KBM-7 (cell line): ENCODE results near the gene WDR86.

Experiments
- DNase-seq: peaks from one replicate; pipeline ENCODE4 v3.0.0-alpha.2; 2015
- in situ Hi-C: fragments of 300-500 bp; cut with MboI; formaldehyde crosslinking; loops from 2 replicates; pipeline ENCODE4 v1.14.3; 2020; ENCODE audit warnings: low sequenced_read_pairs, low pct_unique_long_range_greater_than_20kb, mixed read lengths

WDR86 gene

DNA sequence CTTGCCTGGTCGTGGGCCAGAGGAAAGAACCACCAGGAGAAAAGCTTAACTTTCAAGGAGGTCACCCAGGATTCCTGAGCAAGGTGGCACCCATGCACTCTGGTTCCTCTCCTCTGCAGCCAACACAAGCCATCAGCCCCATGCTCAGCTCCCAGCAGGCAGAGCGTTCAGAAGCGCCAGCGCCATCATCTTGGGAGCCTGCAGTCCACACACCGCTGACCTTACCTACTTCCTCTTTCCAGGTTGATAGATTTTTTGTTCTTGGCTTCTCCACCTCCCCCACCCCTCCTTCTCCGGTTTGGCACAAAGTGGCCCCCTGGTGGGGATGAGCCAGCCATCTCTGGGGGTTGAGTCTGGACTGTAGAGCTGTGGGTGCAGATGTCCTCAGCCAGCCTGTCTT, 1.7 kb upstream of the WDR86 start:
- in situ Hi-C loops: no loop called here
- DNase-seq: peak; percentile 94

DNA sequence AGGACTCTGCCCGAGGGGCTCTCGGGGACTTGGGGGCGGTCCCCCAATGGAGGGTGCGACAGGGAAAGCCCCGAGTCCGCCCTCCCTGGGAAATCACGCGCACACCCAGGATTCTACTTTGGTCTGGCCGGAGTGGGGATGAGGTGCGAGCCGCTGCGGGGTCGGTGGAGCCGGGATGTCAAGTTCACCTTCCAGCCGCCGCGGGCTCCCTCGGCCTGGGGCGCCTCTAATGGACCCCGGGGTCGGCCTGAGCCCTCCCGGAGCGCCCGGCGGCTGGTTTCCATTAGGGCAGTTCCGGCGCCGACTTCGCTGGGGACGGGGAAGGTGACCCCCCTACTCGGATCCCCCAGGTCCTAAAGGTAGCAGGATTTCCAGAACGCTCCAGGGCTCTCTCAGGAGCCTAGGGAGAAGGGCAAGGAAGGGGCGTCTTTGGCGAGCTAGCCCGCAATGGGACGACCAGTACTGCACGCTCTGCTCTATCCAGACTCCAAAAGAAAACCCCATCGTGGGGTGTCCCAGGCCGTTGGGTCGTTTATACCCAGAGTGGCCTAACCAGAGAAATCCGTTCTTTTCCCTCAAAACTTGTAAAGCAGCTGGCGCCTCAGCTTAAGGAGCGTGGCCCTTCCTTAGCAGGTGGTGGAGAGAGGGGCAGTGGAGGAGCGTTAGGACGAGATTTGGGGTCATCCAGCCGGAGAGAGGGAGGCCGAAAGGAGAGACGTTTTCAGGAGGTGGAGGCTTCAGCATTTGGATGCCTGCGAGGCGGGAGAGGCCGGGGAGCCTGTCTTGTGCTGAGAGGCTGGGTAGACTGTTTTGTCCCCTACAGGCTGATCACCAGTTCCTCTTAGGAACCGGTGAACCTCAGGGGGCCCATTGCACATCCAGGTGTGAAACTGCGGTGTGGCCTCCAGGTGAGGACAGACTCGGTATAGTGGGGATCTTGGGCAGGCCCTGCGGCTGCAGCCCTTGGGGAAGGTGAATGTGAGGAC, 860 bp upstream of the WDR86 start:
- in situ Hi-C loops: no loop called here
- peak; percentile 53 for DNase-seq

DNA sequence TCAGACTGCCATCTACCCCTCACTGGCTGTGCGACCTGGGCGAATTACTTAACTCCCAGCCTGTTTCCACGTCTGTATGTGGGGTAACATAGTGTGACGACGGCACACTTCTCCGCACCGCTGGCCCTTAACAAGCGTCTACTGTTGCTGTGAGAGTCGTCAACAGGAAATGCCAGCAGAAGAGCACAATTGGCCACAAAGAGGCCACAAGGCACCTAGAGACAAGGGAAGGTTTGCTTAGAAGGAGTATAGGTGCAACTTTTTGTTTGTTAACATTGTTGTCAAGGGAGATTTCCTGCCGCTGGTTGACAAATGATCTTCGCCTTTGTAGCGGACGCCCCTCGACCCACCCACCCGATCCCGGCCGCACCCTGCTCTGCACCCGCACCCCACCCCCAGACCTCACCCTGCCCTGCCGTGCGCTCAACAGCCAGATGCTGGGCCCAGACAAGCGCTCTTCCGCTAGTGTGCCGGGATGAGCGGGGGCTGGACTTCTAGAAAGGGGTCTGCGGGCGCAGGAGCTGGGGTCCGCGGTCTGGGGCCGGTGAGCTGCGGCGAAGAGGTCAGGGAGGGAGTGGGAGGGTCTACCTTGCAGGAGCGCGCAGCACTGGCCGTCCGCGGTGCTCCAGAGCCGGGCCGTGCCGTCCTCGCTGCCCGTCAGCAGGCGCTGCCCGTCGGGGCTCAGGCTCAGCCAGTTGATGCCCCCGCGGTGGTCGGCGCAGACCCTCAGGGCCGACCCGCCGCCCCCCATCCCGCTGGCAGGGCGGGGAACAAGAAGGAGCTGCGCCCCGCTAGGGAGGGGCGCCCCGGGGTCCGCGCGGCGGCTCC, 785 bp downstream of the WDR86 start:
- in situ Hi-C loops: no loop called here
- peak; percentile 67 for DNase-seq

DNA sequence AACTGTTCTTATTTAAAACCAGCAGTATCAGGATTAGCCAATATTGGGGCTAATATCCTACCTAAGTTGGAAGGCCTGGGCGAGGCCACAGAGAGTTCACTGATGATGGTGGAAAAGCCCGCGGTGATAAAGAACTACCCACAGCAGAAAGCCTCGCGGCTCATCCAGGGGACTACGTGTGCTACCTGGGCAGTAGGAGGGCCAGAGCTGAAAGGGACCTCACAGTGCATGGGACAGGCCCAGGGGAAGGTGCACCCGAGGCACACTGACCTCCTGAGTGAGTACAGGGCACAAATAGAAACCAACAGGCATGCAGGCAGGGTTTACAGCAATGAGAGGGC, 1.4 kb downstream of the WDR86 start:
- DNase-seq: no peak
- in situ Hi-C loops: no loop called here

DNA sequence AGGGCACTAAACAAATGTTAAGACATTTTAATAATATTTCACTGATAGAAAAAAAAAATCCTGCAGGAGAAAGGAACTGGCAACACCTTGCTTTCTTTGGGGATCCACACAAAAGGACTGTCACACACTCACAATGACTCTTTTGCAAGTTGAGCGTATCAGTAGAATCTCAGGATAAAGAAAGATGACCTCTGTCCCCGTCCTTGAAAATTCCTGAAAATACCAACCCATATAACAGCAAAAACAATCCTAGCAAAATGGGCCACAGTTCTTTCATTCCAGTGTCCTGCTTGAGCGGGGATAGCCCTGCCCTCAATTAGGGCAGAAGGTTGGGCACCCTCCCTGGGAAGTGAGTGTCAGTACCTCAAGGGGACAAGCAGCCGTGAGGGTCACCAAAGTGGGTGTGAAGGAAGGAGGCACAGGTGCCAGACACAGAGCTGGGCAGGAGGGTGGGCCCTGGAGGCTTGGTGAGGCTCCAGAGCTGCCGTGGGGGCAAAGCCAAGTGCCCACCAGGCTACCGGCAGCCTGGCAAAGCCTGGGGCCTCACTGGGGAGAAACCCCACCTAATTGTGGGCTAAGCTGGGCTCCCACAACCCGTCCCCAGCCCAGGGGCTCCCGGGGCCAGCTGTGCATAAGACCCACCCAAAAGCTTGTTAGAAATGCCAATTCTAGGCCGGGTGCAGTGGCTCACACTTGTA, 2.8 kb downstream of the WDR86 start:
- no peak for DNase-seq
- in situ Hi-C loops: no loop called here

DNA sequence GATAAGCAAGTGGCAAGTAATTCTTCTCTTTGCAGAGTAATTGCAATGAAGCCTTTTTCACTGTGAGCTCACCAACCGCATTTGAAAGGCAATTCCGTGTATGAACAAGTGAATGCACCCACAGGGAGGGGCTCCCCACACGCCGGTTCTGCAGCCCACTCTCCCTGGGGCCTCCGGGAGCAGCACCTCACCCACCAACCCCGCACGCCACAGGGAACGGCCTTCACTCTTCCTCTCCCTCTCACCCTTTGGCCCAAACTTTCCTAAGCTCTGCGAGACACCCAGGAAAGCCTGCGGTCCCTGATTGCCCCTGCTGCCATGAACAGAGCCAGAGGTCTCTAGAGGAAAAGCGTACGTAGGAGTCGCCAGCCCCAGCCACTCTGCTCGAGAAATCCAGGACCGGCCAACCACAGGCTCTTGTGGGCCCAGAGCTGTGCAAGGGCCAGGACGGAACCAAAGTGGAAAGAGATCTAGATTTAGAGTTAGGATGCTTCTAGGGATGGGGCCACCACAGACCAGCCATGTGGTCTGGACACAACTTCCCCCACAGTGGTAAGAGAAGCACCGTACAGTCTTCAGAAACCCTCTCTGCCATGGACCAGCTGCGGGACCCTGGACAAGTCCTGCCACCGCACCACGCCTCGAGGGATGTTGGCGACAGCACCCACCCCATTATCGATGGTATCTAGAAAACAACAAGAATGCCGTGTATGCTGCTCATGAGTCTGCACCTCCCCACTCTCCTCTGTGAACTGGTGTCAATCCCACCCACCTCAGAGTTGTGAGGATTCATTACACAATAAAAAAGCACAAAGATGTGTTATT, 3.6 kb downstream of the WDR86 start:
- DNase-seq: no peak
- in situ Hi-C loops: no loop called here

DNA sequence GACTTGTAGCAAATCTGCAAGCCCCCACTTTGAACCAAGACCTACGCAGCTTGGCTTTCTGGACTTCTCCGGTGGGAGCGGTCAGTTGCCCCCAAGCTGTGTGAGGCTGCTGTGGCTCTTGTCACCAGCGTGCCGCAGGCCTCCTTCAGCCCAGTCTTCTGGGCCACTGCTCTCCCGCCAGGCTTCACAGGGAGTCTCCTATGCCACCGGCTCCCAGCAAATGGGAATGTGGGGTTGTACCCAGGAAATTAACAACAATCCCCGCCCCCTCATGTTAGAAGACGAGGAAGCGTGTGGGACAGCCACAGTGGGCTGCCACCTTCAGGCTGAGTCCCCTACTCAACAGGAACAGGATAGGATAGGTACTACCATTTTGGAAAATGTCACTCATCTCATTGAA, 4.2 kb downstream of the WDR86 start:
- DNase-seq: no peak
- in situ Hi-C loops: no loop called here

DNA sequence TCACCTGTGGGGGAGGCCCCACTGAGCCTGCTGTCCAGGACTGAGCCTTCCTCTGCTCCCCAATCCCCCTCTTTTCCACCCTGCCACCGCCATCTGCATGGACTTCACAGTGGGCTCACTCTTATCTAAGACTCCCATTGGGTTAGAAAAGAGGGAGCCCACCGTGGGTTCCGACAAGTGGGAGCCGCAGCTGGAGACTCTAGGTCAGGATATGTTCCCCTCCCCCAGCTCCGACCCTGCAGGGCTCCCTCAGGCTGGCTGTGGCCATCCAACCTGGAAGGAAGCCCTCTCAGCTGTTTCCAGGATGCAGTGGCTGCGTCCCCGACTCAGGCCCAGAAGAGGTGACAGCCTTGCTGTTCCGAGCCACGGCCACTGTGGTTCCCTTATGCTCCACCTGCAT, 4.8 kb downstream of the WDR86 start:
- DNase-seq: no peak

DNA sequence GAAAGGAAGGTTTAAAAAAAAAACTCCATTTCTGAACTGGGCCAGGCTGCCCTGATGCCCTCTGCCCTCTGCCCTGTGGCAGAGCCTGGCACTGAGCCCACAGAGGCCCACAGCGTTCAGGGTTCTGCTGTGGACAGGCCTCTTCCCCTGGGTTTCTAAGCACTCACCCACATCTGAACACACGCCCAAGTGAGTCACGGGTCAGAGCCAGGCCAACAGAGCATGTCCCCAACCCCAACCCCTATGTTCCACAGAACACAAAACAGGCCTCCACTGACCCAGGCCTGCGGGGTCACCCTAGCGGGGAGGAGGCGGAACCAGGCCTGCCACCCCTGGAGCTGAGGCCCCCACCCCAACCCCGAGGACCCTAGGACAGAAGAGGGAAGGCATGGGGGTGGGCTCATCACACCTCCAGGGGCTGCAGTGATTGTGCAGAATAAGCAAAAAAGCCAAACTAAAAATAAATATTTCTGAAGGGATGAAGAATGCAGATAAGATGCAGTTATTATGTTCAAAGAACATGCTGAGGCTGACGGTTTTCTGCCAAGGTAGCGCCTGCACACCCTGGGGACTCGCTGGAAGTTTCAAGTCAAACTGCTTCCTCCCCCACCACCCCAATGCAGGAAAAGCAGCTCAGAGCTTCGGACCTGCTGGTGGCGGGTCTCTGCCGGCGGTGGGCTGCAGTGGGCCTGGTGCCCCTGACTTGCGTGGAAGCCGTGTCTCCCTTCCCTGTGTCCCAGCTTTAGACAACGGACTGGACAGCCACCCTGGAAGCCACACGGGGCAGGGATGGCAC, 5.4 kb downstream of the WDR86 start:
- in situ Hi-C loops: no loop called here
- no peak for DNase-seq

More for the DNA sequence above, 4.8 kb downstream of the WDR86 start:
- in situ Hi-C loops: no loop called here

DNA sequence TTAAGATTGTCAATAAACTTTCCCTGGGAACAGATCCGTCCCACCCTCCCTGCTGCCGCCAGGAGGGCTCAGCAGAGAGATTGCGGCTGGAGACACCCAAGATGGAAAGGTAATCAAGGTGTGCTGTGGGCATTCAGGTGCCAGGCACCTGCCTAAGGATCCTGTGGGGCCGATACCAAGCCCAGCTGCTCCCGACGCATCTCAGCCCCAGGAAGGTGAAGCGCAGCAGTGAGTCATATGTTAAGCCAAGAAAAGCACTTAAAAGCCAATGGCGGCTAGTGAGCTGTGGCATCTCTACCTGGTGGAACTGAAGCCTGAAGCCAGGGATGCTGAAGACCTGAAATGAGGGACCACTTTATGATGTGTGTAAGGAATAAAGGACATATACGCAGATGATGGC, 6.1 kb downstream of the WDR86 start:
- in situ Hi-C loops: no loop called here
- DNase-seq: no peak

DNA sequence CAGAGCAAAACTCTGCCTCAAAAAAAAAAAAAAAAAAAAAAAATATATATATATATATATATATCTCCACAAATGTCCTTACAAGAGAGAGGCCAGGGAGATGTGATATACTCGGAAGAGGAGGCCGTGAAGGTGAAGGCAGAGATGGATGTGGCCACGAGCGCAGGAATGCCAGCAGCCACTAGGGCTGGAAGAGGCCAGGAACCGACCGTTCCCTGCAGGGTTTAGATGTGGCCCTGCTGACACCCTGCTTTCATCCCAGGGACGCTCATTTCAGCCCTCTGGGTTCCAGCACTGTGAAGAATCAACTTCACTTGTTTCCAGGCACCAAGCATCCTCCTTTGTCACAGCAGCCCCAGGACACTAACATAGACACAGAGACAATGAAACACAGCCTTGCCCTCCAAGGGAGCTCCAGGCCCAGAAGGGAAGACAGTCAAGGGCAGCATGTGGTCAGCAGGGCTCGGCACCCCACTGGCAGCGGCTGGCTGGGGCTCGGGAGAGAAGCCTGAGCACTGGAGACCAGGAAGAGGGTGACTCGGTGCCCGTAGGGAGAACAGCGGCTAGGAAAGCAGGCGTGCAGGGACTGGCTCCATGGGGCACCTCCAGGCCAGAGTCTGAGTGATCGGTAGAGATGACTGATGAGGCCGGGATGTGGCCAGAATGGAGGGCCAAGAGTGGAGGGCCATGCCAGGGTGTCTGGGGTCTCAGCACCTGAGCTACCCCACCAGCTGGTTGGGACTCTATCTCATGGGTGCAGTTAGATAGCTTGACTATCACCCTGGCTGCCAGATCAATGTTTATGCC, 7.6 kb downstream of the WDR86 start:
- in situ Hi-C loops: no loop called here
- no peak for DNase-seq

DNA sequence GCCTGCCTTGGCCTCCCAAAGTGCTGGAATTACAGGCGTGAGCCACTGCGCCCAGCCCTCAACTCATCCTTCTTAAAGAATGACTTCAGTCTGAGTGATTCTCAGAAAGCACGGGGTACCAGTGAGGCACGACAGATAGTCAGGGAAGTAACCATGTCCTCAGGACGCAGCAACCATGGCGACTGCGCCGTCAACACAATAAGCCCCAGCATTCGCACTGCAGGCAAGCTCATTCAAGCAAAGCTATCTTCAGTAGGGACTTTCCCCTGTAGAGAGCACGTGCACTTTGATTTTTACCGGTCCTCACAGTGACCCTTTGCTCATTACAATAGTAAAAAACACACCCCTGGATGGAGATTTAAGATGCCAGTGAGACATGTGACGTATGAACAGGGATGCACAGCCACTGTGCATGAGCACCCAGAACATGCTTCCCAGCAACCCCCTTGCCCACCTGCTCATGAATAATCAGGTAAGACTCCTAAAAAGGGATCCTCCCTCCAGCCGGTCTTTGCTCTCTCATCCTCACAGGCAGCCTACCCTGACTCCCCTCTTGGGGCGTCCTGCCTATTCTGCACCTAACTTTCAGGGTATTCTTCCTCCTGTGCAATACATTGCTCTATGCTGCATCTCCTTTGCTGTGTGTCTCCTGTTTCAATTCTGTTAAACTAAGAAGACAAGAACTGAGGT, 9.1 kb downstream of the WDR86 start:
- in situ Hi-C loops: no loop called here
- DNase-seq: no peak

DNA sequence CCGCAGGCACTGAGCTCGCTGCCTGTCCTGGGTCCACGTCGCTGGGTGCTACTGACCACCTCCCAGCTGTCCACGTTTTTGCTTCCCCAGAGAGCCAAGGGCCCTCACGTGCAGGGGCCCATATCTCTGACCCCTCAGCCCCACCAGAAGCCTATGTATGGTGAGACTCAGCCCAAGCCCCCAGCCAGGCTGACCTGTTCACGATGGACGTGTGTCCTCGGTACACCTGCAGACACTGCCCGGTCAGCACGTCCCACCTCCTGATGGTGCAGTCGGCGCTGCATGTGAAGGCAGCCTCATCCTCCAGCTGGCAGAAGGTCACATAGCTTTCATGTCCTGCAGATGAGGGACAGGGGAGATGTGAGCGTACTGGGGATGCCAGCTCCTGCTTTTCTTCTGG, 9.9 kb downstream of the WDR86 start:
- no peak for DNase-seq
- in situ Hi-C loops: no loop called here

DNA sequence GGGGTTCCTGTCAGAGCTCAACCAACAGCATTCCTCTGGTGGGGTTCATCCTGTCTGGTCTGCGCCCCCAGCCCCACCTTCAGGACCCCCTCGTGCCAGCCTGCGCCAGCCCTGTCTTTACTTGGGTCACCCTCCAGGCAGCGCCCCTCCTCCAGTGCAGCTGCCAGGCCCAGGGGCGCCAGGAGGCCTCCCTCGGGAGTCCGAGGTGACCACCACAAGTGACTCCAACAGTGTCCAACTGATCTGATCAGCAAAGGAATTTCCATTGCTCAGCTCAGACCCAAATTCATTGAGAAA, 10.6 kb downstream of the WDR86 start:
- in situ Hi-C loops: no loop called here
- DNase-seq: no peak

DNA sequence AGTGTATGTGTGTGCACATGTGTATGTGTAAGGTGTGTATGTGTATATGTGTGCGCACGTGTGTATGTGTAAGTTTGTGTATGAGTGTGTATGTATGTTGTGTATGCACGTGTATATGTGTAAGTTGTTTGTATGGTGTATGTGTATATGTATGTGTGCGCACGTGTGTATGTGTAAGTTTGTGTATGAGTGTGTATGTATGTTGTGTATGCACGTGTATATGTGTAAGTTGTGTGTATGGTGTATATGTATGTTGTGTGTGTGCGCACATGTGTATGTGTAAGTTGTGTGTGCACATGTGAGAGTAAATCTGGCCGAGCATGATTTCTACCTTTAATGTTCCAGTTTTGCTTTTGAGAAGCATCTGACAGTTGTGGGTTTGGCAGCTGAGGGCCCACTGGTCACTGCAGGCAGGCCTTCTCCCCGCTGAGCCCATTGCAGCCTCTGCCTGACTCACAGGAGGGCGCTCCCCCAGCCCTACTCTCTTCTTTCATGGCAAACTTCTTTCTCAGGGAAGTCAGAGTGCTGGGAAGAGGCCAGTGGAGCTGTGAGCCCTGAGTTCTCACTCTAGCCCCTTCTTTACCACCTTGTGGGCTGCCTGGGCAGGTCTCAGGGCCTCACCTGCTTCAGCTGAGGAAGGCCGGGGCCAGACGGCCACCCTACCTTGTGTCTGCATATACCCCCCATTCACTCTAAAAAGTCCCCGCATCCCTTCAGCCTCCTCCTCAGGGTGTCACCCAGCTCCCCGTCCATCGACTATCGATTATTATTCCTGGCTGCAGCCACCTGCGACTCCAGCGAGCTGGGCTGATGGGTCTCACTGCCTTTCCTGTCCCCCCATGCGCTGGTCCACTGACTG, 11.2 kb downstream of the WDR86 start:
- DNase-seq: no peak
- in situ Hi-C loops: no loop called here

DNA sequence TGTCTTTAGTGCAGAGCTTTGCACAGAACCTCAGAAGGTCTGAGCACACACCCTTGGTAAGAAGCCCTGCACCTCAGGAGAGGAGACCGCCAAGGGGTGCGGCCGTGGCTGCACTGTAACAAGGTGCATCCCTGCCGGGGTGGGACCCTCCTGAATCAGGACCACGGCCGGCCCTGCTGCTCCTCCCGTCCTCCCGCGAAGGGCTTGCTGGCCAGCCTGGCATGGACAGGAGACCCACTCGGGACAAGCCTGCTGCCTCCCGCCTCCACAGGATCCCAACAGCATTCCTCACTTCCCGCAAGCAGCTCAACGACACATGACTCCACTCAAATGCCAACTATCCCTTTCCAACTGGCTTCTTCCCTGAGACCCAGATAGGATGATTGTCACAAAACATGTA, 12.8 kb downstream of the WDR86 start:
- in situ Hi-C loops: no loop called here
- DNase-seq: no peak
